HG03280 (cell line): ENCODE data around the gene SPAG8.

Experiments used
- ATAC-seq: cut with Tn5 transposase; IDR thresholded peaks from one replicate; pipeline ENCODE4 v1.9.1; 2021; ENCODE audit warnings: mild to moderate bottlenecking, moderate library complexity; ENCODE audit not compliant: unreplicated experiment

The SPAG8 gene

GRCh38 chr9:35839926-35840325 is 27.9 kb upstream of the SPAG8 start:
- no peak for ATAC-seq

GRCh38 chr9:35836595-35836994 is 24.5 kb upstream of the SPAG8 start:
- ATAC-seq: no peak

GRCh38 chr9:35835766-35836165 is 23.7 kb upstream of the SPAG8 start:
- no peak for ATAC-seq

- ATAC-seq: no peak
Measured at GRCh38 chr9:35835216-35835632, 23.2 kb upstream of the SPAG8 start.

GRCh38 chr9:35834260-35835215 is 22.5 kb upstream of the SPAG8 start:
- ATAC-seq: no peak

- ATAC-seq: no peak
Measured at GRCh38 chr9:35832814-35833213, 20.8 kb upstream of the SPAG8 start.

- ATAC-seq: no peak
Measured at GRCh38 chr9:35831040-35831439, 19.0 kb upstream of the SPAG8 start.

GRCh38 chr9:35829764-35830096 is 17.7 kb upstream of the SPAG8 start:
- ATAC-seq: no peak

- peak; percentile 80 for ATAC-seq
Measured at GRCh38 chr9:35829084-35829763, 17.2 kb upstream of the SPAG8 start, which contains the start of gene TMEM8B. Gene TMEM8B, plus strand, starts transcription at chr9:35829228. Its CDS starts 220 bp downstream, at chr9:35829448.

GRCh38 chr9:35828716-35829083 is 16.6 kb upstream of the SPAG8 start, which contains the start of gene FAM221B:
Gene FAM221B, minus strand, starts transcription at chr9:35828732. Its CDS starts 2,571 bp downstream, at chr9:35826161.
- ATAC-seq: peak; percentile 4

- no peak for ATAC-seq
Measured at GRCh38 chr9:35827486-35827885, 15.4 kb upstream of the SPAG8 start.

GRCh38 chr9:35826071-35826701 is 14.1 kb upstream of the SPAG8 start:
- ATAC-seq: peak; percentile 46

GRCh38 chr9:35822926-35823325 is 10.9 kb upstream of the SPAG8 start:
- no peak for ATAC-seq

GRCh38 chr9:35820076-35820475 is 8.0 kb upstream of the SPAG8 start:
- ATAC-seq: no peak

GRCh38 chr9:35818341-35818740 is 6.3 kb upstream of the SPAG8 start:
- ATAC-seq: no peak

GRCh38 chr9:35816708-35817107 is 4.6 kb upstream of the SPAG8 start:
- no peak for ATAC-seq

GRCh38 chr9:35814841-35815543 is 2.9 kb upstream of the SPAG8 start, which contains the start of gene HINT2:
Gene HINT2, minus strand, starts transcription at chr9:35815042. Its CDS starts 63 bp downstream, at chr9:35814979.
- ATAC-seq: peak; percentile 68

- ATAC-seq: peak; percentile 20
Measured at GRCh38 chr9:35814106-35814840, 2.2 kb upstream of the SPAG8 start.

GRCh38 chr9:35813434-35814105 is 1.5 kb upstream of the SPAG8 start:
- ATAC-seq: no peak
